Stomach (tissue), 4 donors: ENCODE results near the gene RASAL2.

ENCODE experiments used
- EP300 ChIP-seq: sonication (generic); formaldehyde crosslinking; IDR thresholded peaks from one replicate; pipeline ENCODE4 v1.6.1; 2017; ENCODE audit warnings: antibody characterized with exemption
- POLR2A ChIP-seq, 4 donors: fragments of 450-650 bp; IDR thresholded peaks; one replicate each; pipeline ENCODE4 v1.6.1; 2016; ENCODE audit warnings: antibody characterized with exemption in 4 of 4, control low read depth in 2 of 4, mild to moderate bottlenecking in 1 of 4, moderate library complexity in 1 of 4
- POLR2AphosphoS5 ChIP-seq, 3 donors: sonication (generic); formaldehyde crosslinking; IDR thresholded peaks; one replicate each; pipeline ENCODE4 v1.6.1; 2016; ENCODE audit warnings: antibody characterized with exemption in 3 of 3
- TF ChIP-seq, protein P1 (sequence below), 7 experiments: fragments of 450-650 bp in 4 of 7; fragments of 200-600 bp in 3 of 7; sonication (generic) in 3 of 7; IDR thresholded peaks; one replicate each; pipeline ENCODE4 v1.5.1; 2016 to 2019; ENCODE audit warnings: antibody characterized with exemption in 7 of 7, control low read depth in 2 of 7, mild to moderate bottlenecking in 1 of 7

GRCh38 chr1:178096421-178096820 is 2.5 kb downstream of the RASAL2 start:
- TF ChIP-seq, protein P1, sequence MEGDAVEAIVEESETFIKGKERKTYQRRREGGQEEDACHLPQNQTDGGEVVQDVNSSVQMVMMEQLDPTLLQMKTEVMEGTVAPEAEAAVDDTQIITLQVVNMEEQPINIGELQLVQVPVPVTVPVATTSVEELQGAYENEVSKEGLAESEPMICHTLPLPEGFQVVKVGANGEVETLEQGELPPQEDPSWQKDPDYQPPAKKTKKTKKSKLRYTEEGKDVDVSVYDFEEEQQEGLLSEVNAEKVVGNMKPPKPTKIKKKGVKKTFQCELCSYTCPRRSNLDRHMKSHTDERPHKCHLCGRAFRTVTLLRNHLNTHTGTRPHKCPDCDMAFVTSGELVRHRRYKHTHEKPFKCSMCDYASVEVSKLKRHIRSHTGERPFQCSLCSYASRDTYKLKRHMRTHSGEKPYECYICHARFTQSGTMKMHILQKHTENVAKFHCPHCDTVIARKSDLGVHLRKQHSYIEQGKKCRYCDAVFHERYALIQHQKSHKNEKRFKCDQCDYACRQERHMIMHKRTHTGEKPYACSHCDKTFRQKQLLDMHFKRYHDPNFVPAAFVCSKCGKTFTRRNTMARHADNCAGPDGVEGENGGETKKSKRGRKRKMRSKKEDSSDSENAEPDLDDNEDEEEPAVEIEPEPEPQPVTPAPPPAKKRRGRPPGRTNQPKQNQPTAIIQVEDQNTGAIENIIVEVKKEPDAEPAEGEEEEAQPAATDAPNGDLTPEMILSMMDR (IDR thresholded peaks at IDR 0.05) = no peak
- TF ChIP-seq POLR2A (IDR thresholded peaks at IDR 0.05) = no peak
- TF ChIP-seq EP300 = no peak
- no peak for TF ChIP-seq POLR2AphosphoS5 (IDR thresholded peaks at IDR 0.05)
